ENCODE data around the gene CCDC82.

Gene CCDC82

DNA sequence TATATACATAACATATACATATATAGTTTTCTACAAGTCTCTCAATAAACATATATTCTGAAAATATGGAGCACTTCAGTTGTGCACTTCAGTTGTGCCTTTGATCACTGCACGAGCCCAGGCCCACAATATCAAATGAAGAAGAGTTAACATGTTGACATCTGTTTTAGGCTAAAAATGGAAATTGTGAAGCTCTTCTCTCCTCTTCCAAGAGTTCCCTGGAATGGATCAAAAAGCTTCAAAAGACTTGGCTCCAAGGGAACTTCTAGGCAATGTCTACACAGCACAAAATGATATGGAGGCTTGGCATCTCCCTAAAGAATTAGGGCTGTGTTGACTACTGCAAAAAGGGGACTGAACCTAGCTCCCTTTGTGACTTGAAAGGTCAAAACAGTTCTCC is 83.6 kb downstream of the CCDC82 start:
- H3K36me3 ChIP-seq (ENCODE audit: control insufficient read depth in 1 of 2, insufficient read depth in 2 of 2, low read length in 2 of 2), result peaks cover 0 to 15% of the 10 kb centered on the region in 2 donors
- no peaks in the 10 kb centered on the region for H3K9me3 ChIP-seq (ENCODE audit: control insufficient read depth in 1 of 2, low read length in 2 of 2)
- peak overlapping the region; percentile 88 for H3K27ac ChIP-seq (ENCODE audit: low read length)
- H3K4me1 ChIP-seq (ENCODE audit: control insufficient read depth in 1 of 2, insufficient read depth in 2 of 2, low read length in 2 of 2), result peaks cover 36 to 47% of the 10 kb centered on the region in 2 donors
- H3K27me3 ChIP-seq (ENCODE audit: low read depth, low read length), result no peaks in the 10 kb centered on the region
- H3K4me3 ChIP-seq (ENCODE audit: low read depth in 1 of 2, low read length in 2 of 2), result peak overlapping the region in 1 of 2 donors; percentile 32

DNA sequence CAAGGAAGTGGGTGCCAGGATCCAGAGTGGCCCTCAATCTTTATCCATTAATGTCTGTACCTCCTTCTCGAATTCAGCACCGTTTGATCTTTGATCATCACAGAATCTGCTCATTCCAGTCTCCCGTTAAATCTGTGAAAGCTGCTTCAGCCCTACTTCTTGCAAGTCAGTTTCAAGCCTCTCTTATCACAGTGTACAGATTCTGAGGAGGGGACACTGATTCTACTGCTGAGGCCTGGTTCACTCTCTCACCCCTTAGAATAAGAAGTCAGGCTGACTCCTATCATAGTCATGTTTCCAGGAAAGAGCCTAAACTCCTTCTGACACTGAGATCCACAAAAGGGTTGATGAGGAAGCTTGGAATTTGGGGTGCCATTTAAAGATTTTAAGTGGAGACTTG is 85.7 kb downstream of the CCDC82 start:
- peaks cover 0 to 15% of the 10 kb centered on the region in 2 donors for H3K36me3 ChIP-seq (ENCODE audit: control insufficient read depth in 1 of 2, insufficient read depth in 2 of 2, low read length in 2 of 2)
- H3K4me3 ChIP-seq (ENCODE audit: low read depth in 1 of 2, low read length in 2 of 2), result no peak overlapping the region
- H3K27me3 ChIP-seq (ENCODE audit: low read depth, low read length), result no peaks in the 10 kb centered on the region
- no peak overlapping the region for H3K27ac ChIP-seq (ENCODE audit: low read length)
- H3K9me3 ChIP-seq (ENCODE audit: control insufficient read depth in 1 of 2, low read length in 2 of 2), result no peaks in the 10 kb centered on the region
- H3K4me1 ChIP-seq (ENCODE audit: control insufficient read depth in 1 of 2, insufficient read depth in 2 of 2, low read length in 2 of 2), result peaks cover 34 to 37% of the 10 kb centered on the region in 2 donors

DNA sequence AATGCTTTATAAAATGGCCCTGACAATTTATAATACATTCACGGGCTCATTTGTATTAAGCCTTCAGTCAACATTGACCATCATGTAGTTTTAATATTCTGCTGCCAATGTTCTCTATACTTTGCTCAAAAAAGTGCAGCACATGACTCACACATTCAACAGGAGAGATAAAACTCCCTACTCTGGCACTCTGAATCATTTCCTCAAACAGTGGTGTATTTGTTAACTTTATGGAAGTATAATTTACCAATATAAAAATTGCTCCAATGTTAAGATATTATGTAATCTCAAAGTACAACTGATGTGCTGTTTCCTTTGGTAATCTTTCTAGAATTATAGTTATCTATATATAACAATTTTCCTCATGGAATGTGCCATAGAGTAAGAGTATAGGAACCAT is 86.6 kb downstream of the CCDC82 start:
- Histone ChIP-seq H3K27ac (ENCODE audit: low read length) (no peak overlapping the region), H3K9me3 (ENCODE audit: control insufficient read depth in 1 of 2, low read length in 2 of 2) (no peaks in the 10 kb centered on the region), H3K4me3 (ENCODE audit: low read depth in 1 of 2, low read length in 2 of 2) (no peak overlapping the region), H3K27me3 (ENCODE audit: low read depth, low read length) (no peaks in the 10 kb centered on the region), H3K4me1 (ENCODE audit: control insufficient read depth in 1 of 2, insufficient read depth in 2 of 2, low read length in 2 of 2) (peaks cover 26 to 30% of the 10 kb centered on the region in 2 donors), H3K36me3 (ENCODE audit: control insufficient read depth in 1 of 2, insufficient read depth in 2 of 2, low read length in 2 of 2) (peaks cover 0 to 15% of the 10 kb centered on the region in 2 donors)

Data from muscle layer of duodenum (tissue), 2 donors.